Measurements from ENCODE around the gene MAPK8IP3. TPM values are rescaled to one million over a fixed set of nuclear protein-coding genes. Genes with fewer than 3 reads are reported as not detected.

Gene MAPK8IP3
- total RNA-seq, 1 donor from 2014 or later = 28.5 TPM

- no peaks in the 10 kb centered on the region for H3K27me3 ChIP-seq
- H3K9me3 ChIP-seq (ENCODE audit: low read depth) = no peaks in the 10 kb centered on the region
- Mint-ChIP-seq H3K27me3 (ENCODE audit: insufficient read depth, low read depth) (no peaks in the 10 kb centered on the region), H3K36me3 (peaks cover 11% of the 10 kb centered on the region), H3K27ac (no peak overlapping the region), H3K4me1 (no peaks in the 10 kb centered on the region), H3K4me3 (no peak overlapping the region), H3K9me3 (no peaks in the 10 kb centered on the region)
- no peak overlapping the region for H2AFZ ChIP-seq (replicated peaks)
- no peak overlapping the region for H3K27ac ChIP-seq
- no peaks in the 10 kb centered on the region for H3K79me2 ChIP-seq (ENCODE audit: low read depth)
- H3K4me3 ChIP-seq = no peak overlapping the region
- H3K4me1 ChIP-seq = no peaks in the 10 kb centered on the region
- no peaks in the 10 kb centered on the region for H3K36me3 ChIP-seq
- TF ChIP-seq CTCF (IDR thresholded peaks at IDR 0.05) (no peak), EZH2phosphoT487 (IDR thresholded peaks at IDR 0.05) (no peak), EZH2 (IDR thresholded peaks at IDR 0.05) (no peak)
- H3K4me2 ChIP-seq = no peak overlapping the region
- no peaks in the 10 kb centered on the region for H4K20me1 ChIP-seq (ENCODE audit: low read depth)
- H3F3A ChIP-seq (ENCODE audit: low read depth) = no peaks in the 10 kb centered on the region
- DNase-seq (ENCODE audit: low spot score) = no peak
- H3K9ac ChIP-seq = no peak overlapping the region
These were observed 48.2 kb upstream of the MAPK8IP3 start for GRCh38 chr16:1657841-1658240.

GRCh38 chr16:1659031-1659430, 47.0 kb upstream of the MAPK8IP3 start:
- Mint-ChIP-seq H3K4me3 (no peak overlapping the region), H3K4me1 (no peaks in the 10 kb centered on the region), H3K27ac (no peak overlapping the region)

GRCh38 chr16:1661826-1662225, 44.2 kb upstream of the MAPK8IP3 start:
- Histone ChIP-seq H2AFZ (replicated peaks) (no peak overlapping the region), H3K27me3 (no peaks in the 10 kb centered on the region), H4K20me1 (ENCODE audit: low read depth) (no peaks in the 10 kb centered on the region), H3K27ac (no peak overlapping the region), H3F3A (ENCODE audit: low read depth) (no peaks in the 10 kb centered on the region), H3K4me2 (no peak overlapping the region), H3K9me3 (ENCODE audit: low read depth) (no peaks in the 10 kb centered on the region), H3K79me2 (ENCODE audit: low read depth) (no peaks in the 10 kb centered on the region), H3K36me3 (no peaks in the 10 kb centered on the region), H3K4me3 (no peak overlapping the region), H3K4me1 (no peaks in the 10 kb centered on the region), H3K9ac (no peak overlapping the region)
- Mint-ChIP-seq H3K27ac (no peak overlapping the region), H3K4me1 (no peaks in the 10 kb centered on the region), H3K4me3 (no peak overlapping the region), H3K36me3 (peaks cover 12% of the 10 kb centered on the region), H3K9me3 (no peaks in the 10 kb centered on the region), H3K27me3 (ENCODE audit: insufficient read depth, low read depth) (no peaks in the 10 kb centered on the region)
- TF ChIP-seq EZH2phosphoT487 (IDR thresholded peaks at IDR 0.05) (no peak), EZH2 (IDR thresholded peaks at IDR 0.05) (no peak), CTCF (IDR thresholded peaks at IDR 0.05) (no peak)
- no peak for DNase-seq (ENCODE audit: low spot score)

More at GRCh38 chr16:1659031-1659430, 47.0 kb upstream of the MAPK8IP3 start:
- no peaks in the 10 kb centered on the region for H3K79me2 ChIP-seq (ENCODE audit: low read depth)
- H3K9ac ChIP-seq = no peak overlapping the region
- Mint-ChIP-seq H3K27me3 (ENCODE audit: insufficient read depth, low read depth) (no peaks in the 10 kb centered on the region), H3K36me3 (peaks cover 13% of the 10 kb centered on the region), H3K9me3 (no peaks in the 10 kb centered on the region)
- no peaks in the 10 kb centered on the region for H3K36me3 ChIP-seq
- H3K4me2 ChIP-seq = no peak overlapping the region
- no peak overlapping the region for H2AFZ ChIP-seq (replicated peaks)
- H3F3A ChIP-seq (ENCODE audit: low read depth) = no peaks in the 10 kb centered on the region
- H3K4me3 ChIP-seq = no peak overlapping the region
- TF ChIP-seq CTCF (IDR thresholded peaks at IDR 0.05) = no peak
- no peak for TF ChIP-seq EZH2phosphoT487 (IDR thresholded peaks at IDR 0.05)
- no peak for TF ChIP-seq EZH2 (IDR thresholded peaks at IDR 0.05)
- H3K4me1 ChIP-seq = no peaks in the 10 kb centered on the region
- no peak overlapping the region for H3K27ac ChIP-seq
- H3K9me3 ChIP-seq (ENCODE audit: low read depth) = no peaks in the 10 kb centered on the region
- no peak for DNase-seq (ENCODE audit: low spot score)
- H4K20me1 ChIP-seq (ENCODE audit: low read depth) = no peaks in the 10 kb centered on the region
- no peaks in the 10 kb centered on the region for H3K27me3 ChIP-seq

Measured in neural progenitor cell (in vitro differentiated cells).